Measurements from ENCODE around the gene ARMH3. TPM values are rescaled to one million over a fixed set of nuclear protein-coding genes. Genes with fewer than 3 reads are reported as not detected.

The ARMH3 gene
- total RNA-seq, 1 donor from 2014 or later: 34.4 TPM

DNA sequence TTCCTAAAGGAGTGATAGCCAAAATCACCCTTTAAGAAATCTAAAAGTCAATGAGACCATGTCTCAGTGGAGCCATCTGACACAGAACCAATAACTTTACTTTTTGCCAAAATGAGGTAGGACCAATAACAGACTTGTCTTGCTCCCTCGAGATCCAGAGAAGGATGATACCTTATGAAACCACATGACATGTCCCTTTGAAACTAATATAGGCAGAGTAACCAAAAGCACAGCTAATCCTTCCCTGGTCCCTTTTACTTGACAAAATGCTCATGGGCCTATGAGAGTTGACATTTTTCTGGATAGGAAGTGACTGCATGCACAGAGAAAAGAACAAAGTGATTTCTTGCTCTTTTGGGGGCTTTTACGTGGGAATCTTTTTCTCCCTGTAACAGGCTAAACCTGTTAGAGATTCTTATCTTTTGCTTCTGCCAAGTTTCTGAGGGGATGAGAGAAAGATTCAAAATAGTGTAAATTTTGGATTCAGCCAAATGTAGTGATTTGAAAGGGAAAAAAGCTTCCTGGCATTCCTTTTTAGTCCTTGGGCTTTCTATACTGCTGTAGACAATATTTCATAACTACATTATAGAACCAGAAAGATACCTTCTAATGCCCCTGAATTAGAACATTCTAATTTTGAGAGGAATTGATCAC lies 87.6 kb downstream of the ARMH3 start:
- TF ChIP-seq, protein P1, sequence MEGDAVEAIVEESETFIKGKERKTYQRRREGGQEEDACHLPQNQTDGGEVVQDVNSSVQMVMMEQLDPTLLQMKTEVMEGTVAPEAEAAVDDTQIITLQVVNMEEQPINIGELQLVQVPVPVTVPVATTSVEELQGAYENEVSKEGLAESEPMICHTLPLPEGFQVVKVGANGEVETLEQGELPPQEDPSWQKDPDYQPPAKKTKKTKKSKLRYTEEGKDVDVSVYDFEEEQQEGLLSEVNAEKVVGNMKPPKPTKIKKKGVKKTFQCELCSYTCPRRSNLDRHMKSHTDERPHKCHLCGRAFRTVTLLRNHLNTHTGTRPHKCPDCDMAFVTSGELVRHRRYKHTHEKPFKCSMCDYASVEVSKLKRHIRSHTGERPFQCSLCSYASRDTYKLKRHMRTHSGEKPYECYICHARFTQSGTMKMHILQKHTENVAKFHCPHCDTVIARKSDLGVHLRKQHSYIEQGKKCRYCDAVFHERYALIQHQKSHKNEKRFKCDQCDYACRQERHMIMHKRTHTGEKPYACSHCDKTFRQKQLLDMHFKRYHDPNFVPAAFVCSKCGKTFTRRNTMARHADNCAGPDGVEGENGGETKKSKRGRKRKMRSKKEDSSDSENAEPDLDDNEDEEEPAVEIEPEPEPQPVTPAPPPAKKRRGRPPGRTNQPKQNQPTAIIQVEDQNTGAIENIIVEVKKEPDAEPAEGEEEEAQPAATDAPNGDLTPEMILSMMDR (IDR thresholded peaks at IDR 0.05; ENCODE audit: unreplicated experiment): no peak
- Mint-ChIP-seq H3K27me3 (no peaks in the 10 kb centered on the region), H3K9me3 (ENCODE audit: low read depth) (no peaks in the 10 kb centered on the region), H3K4me1 (ENCODE audit: low read depth) (peaks cover 3% of the 10 kb centered on the region), H3K36me3 (ENCODE audit: insufficient read depth) (peaks cover 8% of the 10 kb centered on the region), H3K27ac (no peak overlapping the region), H3K4me3 (ENCODE audit: low read depth) (no peak overlapping the region)
- DNase-seq (ENCODE audit: low spot score, unreplicated experiment): no peak

DNA sequence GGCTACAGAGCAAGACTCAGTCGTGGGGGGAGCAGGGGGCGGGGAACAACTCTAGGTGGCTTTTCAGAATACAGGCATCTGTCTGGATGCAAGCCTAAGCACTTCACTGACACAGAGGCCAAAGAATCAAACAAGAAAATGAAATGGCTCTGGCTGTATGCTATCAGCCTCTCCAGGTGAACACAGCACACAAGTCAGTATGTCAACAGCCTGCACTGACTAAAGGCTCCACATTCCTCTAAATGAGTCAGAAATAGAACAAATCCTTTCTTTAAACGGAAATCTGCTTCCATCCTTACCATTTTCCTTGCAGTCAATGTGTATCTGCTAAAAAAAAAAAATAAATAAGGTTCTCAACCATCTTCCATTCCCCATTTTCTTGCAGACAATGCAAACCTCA lies 88.3 kb downstream of the ARMH3 start:
- no peak overlapping the region for H3K4me3 Mint-ChIP-seq (ENCODE audit: low read depth)
- H3K9me3 Mint-ChIP-seq (ENCODE audit: low read depth): no peaks in the 10 kb centered on the region
- H3K36me3 Mint-ChIP-seq (ENCODE audit: insufficient read depth): peaks cover 6% of the 10 kb centered on the region
- TF ChIP-seq, protein P1 (IDR thresholded peaks at IDR 0.05; ENCODE audit: unreplicated experiment): no peak
- peaks cover 3% of the 10 kb centered on the region for H3K4me1 Mint-ChIP-seq (ENCODE audit: low read depth)
- H3K27ac Mint-ChIP-seq: no peak overlapping the region
- DNase-seq (ENCODE audit: low spot score, unreplicated experiment): no peak
- no peaks in the 10 kb centered on the region for H3K27me3 Mint-ChIP-seq

DNA sequence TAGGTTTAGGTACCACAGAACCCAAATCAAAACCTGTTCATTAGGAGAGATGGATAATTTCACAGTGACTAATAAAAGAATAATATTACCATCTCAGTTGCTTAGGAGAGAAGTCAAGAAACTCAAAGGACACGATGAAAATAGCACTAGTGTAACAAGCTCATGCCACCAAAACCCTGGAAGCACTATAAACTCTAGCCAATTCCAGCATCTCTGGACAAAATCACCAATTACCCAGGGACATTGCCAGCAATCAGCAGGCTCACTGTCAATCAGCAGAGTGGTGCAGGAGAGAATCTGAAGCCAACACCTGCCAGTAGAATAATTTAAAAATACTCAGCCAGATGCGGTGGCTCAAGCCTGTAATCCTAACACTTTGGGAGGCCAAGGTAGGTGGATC lies 88.9 kb downstream of the ARMH3 start:
- Mint-ChIP-seq H3K27me3 (no peaks in the 10 kb centered on the region), H3K4me1 (ENCODE audit: low read depth) (peaks cover 5% of the 10 kb centered on the region), H3K27ac (no peak overlapping the region), H3K9me3 (ENCODE audit: low read depth) (no peaks in the 10 kb centered on the region), H3K4me3 (ENCODE audit: low read depth) (no peak overlapping the region), H3K36me3 (ENCODE audit: insufficient read depth) (peaks cover 6% of the 10 kb centered on the region)
- DNase-seq (ENCODE audit: low spot score, unreplicated experiment): no peak
- TF ChIP-seq, protein P1 (IDR thresholded peaks at IDR 0.05; ENCODE audit: unreplicated experiment): no peak

DNA sequence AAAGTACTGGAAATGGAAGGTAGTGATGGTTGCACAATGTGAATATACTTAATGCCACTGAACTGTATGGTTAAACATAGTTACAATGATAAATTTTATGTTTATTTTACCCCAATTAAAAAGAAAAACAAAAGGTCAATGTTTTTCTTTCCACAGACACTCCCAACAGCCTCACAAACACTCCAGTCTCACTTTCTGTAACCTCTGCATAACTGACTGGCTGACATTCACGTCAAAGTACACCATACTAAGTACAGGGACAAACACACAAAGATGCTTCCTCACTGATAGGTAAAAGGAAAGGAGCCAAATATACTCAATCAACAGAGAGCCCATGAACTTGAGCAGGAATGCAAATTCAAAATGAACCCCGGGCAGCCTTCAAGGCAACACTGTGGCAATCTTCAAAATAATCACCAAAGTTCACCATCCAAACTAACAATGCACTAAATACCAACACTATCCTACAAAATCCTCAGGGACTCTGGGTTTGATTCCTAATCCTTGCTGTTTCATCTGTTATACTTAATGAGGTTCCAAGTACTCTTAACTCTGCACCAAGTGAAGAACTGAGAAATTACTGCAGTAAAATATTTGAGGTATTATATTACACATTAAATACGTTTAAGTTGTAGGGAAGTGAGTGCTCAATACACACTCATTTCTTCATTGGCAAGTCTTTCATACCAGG lies 90.8 kb downstream of the ARMH3 start:
- Mint-ChIP-seq H3K9me3 (ENCODE audit: low read depth) (no peaks in the 10 kb centered on the region), H3K4me1 (ENCODE audit: low read depth) (peaks cover 11% of the 10 kb centered on the region), H3K4me3 (ENCODE audit: low read depth) (no peak overlapping the region), H3K36me3 (ENCODE audit: insufficient read depth) (peaks cover 6% of the 10 kb centered on the region), H3K27ac (no peak overlapping the region), H3K27me3 (no peaks in the 10 kb centered on the region)
- TF ChIP-seq, protein P1 (IDR thresholded peaks at IDR 0.05; ENCODE audit: unreplicated experiment): no peak
- no peak for DNase-seq (ENCODE audit: low spot score, unreplicated experiment)

DNA sequence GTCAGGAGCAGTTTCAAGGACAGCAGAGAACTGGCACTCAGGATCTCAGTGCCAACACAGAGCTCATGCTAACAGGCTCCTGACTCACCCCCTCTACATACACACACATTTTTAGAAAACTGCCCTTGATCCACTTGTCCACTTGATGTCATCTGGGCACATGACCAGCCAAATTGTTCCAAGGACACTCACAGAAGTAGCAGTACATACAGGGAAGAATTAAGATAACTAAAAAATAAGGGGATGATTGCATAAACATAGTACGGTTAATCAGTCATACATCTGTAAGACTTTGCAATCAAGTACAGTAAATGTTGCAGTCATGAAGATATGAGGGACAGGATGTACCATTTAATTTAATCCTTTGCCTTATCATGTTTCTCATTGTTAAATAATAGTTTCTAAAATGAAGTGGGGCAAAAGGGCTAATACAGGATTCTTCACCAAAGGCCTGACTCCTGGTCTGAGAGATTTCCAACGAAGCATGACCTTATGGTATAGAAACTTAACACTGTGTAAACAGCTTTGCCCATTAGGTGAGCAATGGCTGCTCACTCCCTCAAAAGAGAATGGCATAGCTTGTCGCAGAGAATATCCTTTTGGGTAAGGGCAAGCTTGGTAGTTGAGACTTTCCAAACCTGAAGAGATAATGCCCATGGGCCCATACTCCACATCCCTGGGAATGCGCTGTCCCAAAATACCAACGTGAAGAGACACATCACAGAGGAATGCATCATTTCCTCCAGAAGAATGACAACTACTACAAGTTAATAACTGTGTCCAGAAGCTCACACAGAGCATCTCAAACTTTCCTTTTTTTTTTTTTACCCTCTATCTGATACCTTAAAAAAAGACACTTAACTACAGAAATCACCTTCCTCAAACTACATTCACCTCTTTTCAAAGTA lies 94.1 kb downstream of the ARMH3 start:
- TF ChIP-seq, protein P1 (IDR thresholded peaks at IDR 0.05; ENCODE audit: unreplicated experiment): no peak
- Mint-ChIP-seq H3K36me3 (ENCODE audit: insufficient read depth) (peaks cover 4% of the 10 kb centered on the region), H3K9me3 (ENCODE audit: low read depth) (no peaks in the 10 kb centered on the region), H3K27ac (no peak overlapping the region), H3K27me3 (no peaks in the 10 kb centered on the region), H3K4me3 (ENCODE audit: low read depth) (no peak overlapping the region), H3K4me1 (ENCODE audit: low read depth) (peaks cover 11% of the 10 kb centered on the region)
- no peak for DNase-seq (ENCODE audit: low spot score, unreplicated experiment)

Measured in progenitor cell of endocrine pancreas (in vitro differentiated cells).